GM18870 (cell line): ENCODE measurements around the gene MGA.
A peak's percentile ranks its signal among the peaks of the same experiment; 100 is the strongest.

Experiments used
- ATAC-seq: cut with Tn5 transposase; IDR thresholded peaks from one replicate; pipeline ENCODE4 v1.9.1; 2021; ENCODE audit warnings: moderate library complexity; ENCODE audit not compliant: unreplicated experiment

The MGA gene

DNA sequence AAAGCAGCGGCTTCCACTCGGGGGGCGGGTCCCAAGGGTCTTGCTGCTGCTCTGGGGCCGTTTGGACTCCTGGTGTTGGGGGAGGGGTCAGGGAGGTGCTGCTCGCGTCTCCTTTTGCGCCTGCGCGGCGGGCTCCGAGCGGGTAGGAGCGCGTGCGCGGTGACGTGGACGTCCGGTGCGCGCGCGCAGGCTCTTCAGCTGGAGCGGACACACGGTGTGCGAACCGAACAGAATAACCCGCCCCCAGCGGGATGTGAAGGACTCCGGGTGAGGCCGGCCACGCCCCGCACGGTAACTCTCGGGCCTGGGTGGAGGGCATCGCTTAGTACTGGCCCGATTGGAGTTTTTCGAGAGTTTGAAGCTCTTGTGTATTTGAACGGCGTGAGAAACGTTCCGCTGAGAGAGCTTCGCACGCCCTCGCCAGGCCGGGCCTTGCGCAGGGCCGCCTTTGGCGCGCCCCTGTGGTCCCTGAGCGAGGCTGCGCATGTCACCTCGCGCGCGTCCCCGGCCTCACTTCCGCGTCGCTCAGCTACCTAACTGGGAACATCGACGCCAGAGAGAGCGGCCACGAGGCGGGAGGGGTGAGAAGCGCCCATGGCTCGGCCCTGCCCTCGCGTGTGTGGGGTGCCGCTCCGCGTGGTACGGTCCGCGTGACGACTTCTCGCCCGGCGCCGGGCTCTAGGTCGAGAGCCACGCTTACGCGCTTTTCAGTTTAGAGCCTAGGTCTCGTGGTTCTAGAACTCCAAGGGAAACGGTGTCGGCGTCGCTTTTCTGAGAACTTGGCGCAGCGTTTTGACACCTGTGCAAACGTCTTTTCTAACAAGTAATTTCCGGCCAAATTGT, at the start of gene MGA:
MGA (plus strand) TSS at position 171 of the 843 bp plus-strand sequence.
- peak; percentile 52 for ATAC-seq

DNA sequence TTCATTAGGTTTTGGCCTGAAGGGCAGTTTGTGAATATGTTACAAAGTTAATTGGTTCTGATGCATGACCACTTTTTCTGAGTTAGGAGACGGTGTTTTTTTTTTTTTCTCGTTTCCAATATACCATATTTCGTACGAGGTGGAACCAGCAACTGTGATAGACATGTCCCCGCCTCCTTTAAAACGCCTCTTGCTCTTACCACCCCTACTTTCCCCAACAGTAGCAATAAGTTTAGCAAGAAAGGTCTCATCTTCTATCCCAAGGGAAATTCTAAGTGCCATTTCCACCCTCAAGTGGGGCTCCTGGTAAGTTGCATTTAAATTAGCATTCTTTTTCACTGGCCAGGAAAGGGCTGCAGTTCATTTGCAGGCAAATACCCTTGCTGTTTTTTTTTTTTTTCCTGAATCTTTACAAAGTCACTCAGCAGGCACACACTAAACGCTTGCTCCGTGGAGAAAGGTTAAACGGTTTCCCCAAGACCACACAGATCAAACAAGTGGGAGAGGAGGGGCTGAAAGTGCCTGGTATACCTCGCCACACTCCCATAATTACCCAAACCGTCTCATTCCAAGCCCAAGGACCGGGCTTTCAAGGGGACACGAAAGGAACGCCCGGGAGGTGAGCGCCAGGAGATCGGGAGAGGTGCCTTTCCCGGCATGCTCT, 39.5 kb upstream of the MGA start:
- no peak for ATAC-seq

DNA sequence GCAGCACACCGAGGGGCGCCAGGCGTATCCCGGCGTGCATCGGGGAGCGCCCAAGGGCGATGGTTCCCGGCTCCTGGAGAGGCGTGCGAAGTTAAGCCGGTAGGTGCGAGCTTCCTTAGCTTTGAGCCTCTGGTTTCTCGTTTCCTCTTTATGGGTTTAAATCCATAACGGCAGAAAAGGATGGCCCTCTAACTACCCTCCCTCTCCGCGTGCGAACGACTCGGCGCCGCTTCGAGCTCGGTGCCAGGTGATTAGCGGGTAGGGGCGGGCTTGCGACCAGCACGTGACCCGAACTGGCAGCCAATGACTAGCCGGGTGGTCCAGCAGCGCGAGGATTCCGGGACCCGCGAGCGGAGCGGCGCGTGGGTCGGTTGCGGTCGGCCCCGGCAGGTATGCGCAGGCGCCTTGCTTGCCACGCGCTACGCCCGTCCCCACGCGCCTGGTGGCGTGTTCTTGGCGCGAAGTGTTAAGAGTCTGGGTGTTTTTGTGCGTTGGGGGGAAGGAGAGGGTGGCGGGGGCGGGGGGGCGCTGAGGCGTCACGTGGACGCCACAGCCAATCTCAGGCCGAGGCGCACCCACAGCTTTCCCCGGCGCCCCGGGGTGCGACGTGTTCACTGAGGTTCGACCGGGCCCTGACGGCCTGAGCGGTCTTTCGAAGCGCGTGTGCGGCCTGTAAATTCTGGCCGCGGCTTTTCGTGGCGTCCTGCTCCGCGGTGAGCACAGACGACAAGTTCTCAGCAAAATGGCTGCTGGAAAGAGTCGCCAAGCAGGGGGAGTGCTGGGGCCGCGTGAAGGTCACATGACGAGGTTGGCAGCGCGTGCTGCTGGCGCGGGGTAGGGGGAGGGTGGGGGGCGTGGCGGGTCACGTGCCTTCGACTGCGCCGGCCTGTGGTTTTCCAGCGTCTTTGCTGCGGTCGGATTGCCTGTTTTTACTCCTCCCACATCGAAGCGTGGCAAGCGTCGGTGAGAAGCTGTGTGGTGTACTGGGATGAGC, 38.7 kb upstream of the MGA start:
- ATAC-seq = no peak

DNA sequence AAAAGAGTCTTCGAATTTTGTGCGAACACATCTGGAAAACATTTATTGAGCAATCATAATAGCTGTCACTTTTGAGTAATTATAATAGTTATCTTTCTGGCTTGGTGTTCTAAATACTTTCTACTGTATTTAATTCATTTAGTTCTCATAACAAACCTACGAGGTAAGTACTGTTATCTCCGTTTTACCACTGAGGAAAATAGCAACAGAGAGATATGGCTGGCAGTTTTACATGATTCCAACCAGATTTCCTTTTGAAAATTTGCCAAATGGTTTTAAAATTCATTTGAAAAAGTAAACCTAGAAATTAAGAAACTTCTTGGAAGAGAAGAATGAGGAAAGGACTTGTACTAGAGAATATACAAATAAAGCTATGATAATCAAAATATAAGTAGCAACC, 37.3 kb upstream of the MGA start:
- ATAC-seq = no peak

DNA sequence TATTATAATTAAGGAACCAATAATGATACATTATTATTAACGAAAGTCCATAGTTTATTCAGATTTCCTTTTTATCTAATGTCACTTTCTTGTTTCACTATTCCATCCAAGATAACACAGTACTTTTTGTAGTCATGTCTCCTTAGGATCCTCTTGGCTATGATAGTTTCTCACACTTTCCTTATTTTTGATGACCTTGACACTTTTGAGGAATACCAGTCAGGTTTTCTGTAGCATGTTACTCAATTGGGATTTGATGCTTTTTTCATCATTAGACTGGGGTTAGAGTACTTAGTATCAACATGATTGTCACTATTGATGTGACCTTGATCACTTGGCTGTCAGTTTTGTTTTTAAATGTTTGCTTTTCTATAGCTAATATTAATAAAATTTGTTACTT, 33.0 kb upstream of the MGA start:
- ATAC-seq = no peak

DNA sequence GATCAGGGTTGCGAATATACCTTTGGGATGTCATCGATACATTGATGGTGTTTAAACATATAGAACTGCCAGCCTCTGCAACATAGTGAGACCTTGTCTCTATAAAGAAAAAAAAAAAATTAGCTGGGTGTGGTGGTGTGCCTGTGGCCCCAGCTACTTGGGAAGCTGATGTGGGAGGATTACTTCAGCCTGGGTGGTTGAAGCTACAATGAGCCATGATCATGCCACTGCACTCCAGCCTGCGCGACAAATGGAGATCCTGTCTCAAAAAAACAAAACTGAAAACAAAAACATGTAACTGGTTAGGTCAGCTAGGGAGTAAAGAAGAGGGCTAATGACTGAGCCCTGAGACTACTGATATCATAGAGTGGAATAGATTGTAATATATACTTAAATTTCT, 30.7 kb upstream of the MGA start:
- no peak for ATAC-seq

DNA sequence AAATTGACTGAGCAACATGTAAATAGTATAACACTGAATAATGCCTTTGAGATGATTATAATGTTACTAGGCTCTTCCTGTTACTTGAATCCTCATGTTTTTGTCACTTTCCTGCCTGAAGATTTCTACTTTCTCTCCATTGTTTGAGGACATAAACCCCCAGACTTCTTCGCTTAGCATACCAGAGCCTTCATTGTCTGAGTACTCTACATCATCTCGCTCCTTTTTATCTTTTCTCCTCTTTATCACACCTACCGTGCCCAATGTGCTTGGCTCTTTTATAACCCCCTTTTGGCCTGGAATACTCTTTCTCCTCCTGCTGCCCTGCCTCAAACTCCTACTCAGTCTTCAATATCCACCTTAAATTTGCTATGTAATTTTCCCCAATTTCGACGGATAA, 30.3 kb upstream of the MGA start:
- no peak for ATAC-seq

DNA sequence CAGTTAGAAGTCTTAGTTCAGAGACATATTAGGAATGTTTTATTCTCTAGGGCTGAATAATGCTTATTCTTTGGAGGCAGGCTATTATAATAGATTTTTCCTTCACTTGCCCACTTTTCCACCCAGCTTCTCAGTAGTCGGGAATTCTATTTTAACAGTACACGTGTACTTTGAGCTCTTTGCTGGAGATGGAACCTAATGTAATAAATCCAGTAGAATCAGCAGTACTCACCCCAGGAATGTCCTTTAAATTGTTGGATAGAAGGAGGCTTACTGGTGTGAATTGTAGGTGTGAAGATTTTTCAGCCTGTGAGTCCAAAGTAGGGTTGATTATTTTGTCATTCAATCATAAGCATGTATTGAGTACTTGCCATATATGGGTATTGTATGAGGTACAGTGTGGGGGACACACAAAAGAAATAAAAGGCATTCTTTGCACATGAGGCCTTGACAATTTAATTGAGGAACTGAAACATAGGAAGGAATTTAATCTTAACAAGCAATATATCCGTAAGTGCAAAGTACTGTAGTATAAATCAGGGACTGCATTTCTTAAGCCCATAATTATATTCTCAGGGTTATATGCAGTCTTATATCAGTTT, 29.5 kb upstream of the MGA start:
- ATAC-seq = no peak

DNA sequence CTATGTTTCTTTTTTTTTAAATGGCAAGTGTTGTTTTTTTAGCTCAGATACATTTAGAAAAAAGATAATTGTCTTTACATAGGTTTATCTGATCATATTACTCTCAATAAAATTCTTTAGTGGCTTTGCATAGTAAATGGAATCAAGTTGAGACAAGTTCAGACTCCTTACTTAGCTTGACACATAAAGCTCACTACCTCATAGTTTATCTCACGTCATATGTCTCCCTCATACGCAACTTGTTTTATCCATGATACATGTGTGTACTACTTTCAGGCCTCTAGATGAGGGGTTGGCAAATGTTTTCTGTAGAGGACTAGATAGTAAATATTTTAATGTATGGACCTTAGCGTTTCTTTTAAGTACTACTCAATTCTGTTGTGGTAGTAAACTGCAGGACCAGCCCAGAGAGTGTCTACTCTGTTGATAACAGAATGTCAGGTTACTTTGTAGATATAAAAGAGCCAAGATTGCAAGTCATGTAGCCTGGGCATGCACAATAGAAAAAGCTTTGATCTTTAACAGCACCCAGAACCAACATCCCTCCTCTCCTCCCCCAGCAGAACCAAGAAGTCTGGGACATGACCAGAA, 28.2 kb upstream of the MGA start:
- ATAC-seq = no peak

DNA sequence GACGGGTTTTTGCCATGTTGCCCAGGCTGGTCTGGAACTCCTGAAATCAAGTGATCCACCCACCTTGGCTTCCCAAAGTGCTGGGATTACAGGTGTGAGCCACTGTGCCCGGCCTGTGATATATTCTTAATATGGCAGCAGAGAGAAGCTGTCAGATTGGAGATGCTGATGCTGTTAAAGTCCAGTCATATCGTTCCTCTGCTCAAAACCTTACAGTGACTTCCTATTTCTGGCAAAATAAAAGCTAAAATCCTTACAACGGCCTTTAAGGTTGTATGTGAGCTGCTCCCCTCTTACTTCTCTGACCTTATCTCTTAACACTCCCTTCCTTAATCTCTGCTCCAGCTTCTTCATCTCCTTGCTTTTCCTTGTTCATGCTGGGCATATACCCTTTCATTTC, 26.6 kb upstream of the MGA start:
- ATAC-seq = no peak

DNA sequence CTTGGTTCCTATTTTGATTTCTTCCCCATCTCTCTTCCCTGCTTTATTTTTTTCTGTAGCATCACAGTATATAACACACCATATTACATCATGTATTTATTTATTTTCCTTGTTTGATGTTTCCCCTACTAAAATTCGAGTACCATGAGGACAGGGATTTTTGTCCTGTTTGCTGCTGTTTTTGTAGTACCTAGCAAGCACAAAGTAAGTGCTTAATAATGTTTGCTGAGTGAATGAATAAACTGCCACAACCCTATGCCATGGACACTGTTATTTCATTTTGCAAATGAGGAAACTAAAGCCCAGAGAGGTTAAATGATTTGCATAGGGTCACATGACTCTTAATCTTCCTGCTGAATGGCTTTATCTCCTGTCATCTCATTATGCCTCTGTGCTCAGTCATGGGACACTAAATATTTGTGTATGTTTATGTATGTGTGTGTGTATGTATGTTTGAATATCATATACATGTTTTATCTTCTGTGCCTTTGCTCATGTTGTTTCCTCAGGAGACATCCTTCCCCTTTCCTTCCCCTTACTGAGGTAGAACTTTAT, 26.1 kb upstream of the MGA start:
- ATAC-seq = no peak

DNA sequence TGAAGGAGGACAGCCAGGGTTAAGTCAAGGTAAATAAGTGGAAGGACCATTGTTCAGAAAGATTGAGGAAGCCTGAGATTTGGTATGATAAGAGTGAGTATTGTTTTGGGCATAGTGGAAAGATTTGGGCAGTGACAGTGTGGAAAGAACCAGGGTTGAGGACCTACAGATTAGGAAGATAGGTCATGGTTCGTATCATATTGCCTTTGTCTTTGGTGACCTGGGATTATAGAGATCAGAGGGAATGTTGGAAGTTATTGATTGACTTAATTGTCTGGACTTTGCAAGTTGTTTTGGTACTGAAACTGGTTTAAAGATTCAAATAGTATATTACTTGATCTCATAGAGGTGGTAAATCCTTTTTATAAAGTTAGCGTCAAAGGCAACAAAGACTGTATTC, 23.1 kb upstream of the MGA start:
- no peak for ATAC-seq

DNA sequence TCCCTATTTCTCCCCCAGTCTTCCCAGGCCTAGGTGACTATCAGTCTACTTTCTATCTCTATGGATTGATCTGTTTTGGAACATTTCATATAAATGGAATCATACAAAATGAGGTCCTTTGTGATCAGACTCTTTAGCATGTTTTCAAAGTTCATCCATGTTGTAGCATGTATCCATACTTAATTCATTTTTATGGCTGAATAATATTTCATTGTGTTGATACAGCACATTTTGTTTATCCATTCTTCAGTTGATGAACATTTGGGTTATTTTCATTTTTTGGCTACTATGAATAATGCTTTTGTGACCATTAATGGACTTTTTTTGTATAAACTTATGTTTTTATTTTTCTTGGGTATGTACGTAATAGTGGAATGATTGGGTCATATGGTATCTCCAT, 19.2 kb upstream of the MGA start:
- no peak for ATAC-seq

DNA sequence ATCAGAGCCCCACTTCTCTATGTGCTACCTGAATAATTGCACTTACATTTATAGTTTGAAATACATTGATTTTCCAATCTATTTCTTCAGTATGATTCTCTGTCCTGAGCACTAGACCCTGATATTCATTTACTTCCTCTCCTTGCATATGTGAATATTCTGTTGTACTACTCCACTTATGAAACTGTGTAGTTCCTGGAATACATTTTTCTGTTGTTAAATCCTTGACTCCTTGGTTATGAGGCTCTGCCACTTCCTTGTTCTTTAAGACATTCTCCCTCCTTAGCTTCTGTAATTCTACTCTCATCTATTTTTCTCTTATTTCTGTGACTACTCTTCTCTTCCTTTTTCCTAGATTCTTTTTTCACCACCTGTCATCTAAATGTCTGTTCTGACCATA, 12.9 kb upstream of the MGA start:
- no peak for ATAC-seq

DNA sequence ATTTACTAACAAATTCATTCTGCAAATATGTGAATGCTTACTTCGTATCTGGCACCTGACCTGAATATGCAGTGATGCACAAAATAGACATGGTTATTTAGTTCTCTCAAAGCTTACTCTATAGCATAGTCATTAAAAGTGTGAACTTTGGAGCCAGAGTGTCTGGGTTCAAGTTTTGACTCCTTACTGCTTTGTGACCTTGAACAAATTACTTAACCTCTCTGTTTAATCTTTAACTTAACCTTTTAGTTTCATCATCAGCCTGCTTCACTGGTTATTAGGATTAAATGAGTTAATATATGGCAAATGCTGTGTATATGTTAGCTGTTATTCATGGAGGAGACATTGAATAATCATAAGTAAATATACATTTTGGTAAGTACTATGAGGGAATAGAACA, 12.1 kb upstream of the MGA start:
- ATAC-seq = no peak

DNA sequence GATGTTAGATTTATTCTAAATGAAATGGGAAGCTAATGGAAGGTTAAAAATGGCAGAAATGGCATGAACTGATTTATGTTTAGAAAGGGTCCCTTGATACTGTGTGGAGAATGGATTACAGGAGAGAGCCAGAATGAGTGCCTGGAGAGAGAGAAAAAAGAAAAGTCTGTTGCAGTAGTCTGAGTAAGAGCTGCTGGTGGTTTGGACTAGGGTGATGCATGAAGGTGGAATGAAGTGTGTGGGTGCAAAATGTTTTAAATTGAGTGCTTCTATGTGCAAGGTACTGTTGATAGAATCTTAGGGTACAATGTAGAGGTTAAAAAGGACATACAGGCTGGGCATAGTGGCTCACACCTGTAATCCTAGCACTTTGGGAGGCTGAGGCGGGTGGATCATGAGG, 11.4 kb upstream of the MGA start:
- no peak for ATAC-seq

DNA sequence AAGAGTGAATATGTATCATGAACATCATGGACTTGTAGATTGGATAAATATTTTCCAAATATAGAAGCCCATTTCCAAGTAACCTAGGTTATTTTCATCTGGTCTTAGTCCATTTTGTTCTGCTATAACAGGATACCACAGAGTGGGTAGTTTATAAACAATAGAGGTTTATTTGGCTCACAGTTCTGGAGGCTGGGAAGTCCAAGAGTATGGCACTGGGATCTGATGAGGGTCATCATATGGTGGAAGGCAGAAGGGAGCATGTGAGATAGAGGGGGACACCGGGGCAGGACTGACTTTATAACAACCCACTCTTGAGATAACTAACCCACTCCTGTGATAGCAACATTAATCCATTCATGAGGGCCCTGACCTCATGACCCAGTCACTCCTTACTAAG, 9.4 kb upstream of the MGA start:
- ATAC-seq = no peak

DNA sequence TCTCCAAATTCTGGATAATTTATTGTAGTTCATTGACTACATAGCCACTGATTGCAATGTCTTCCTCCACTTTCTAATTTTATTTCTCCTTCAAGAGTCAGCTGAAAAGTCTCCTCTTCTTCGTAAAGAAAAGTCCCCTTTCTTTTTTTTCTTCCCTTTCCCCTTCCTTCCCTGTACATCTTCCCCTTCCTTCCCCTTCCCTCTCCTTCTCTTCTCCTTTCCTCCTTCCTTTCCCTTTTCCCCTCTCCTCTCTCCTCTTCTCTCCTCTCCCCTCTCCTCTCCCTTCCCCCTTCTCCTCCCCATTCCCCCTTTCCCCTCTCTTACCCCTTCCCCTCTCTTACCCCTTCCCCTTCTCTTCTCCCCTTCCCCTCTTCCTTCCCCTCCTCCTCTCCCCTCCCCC, 8.8 kb upstream of the MGA start:
- no peak for ATAC-seq

DNA sequence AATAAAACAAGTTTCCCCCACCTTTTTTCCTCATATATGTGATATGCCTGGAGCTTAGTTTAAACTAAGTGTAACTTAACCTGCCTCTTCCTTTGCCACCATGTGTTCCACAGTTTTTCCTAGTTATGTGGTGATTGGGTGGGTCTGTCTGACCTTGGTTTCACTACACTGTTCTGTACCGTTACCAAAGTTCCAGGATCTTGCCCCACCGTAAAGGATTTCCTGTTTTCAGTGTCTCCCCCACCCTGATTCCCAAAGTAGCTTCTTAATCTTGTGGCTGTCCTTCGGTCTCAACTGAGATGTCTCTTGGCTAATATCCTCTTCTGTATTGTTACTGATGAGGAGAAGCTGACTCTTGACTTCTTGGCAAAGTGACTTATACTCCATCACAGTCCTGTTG, 6.4 kb upstream of the MGA start:
- ATAC-seq = no peak

DNA sequence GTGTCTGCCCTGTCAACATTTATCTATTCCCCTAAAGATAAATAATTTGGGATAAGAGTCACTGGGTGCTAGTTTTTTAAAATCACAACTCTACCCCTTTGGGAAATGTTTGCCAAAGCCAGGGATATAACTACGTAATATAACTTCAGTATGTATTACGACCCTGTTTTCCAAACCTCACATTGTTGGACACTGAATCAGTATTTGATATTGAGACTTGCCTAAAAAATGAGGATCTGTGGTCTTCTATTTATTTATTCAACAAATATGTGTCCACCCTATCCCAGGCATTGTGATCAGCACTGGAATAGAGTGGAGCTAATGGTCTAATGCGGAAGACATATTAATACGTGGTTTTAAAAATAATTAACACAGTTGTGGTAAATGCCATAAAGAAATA, 4.5 kb upstream of the MGA start:
- ATAC-seq = no peak
